CD4-positive, CD25-positive, alpha-beta regulatory T cell (primary cell): ENCODE data around the gene MEF2B. TPM values are rescaled to one million over a fixed set of nuclear protein-coding genes. Genes with fewer than 3 reads are reported as not detected.
A peak's percentile ranks its signal among the peaks of the same experiment; 100 is the strongest.

Experiments
- ATAC-seq, 2 donors: fragments of 150-1000 bp; cut with Tn5 transposase; one replicate each; pipeline ENCODE4 v1.10.0; 2021; ENCODE audit warnings: low read depth in 2 of 2, moderate number of reproducible peaks in 2 of 2, moderate library complexity in 1 of 2
- DNase-seq, 3 donors: peaks; one replicate each; pipeline versions ENCODE4 v3.0.0 to v3.0.0-alpha.2; 2012 to 2022; ENCODE audit warnings: mixed read lengths in 1 of 3
- H3K27ac ChIP-seq: one replicate; pipeline ENCODE4 v1.7.0; 2013; ENCODE audit warnings: mild to moderate bottlenecking, low read length; ENCODE audit not compliant: insufficient read depth, poor library complexity, severe bottlenecking
- H3K27me3 ChIP-seq: one replicate; pipeline ENCODE4 v1.7.0; 2013; ENCODE audit warnings: low read length; ENCODE audit not compliant: control insufficient read depth, insufficient read depth
- H3K36me3 ChIP-seq: one replicate; pipeline ENCODE4 v1.7.0; 2013; ENCODE audit warnings: mild to moderate bottlenecking, low read length, moderate library complexity; ENCODE audit not compliant: control insufficient read depth, insufficient read depth
- H3K4me1 ChIP-seq: 2 replicates; pipeline ENCODE4 v1.7.0; 2013; ENCODE audit warnings: mild to moderate bottlenecking, low read length; ENCODE audit not compliant: insufficient read depth, control insufficient read depth, poor library complexity, severe bottlenecking
- H3K4me3 ChIP-seq: one replicate; pipeline ENCODE4 v1.7.0; 2013; ENCODE audit warnings: low read depth, mild to moderate bottlenecking, low read length, moderate library complexity
- H3K9me3 ChIP-seq, 2 experiments: 1 replicate in 1 of 2; 2 replicates in 1 of 2; pipeline ENCODE4 v1.7.0; 2013; ENCODE audit warnings: low read length in 2 of 2, mild to moderate bottlenecking in 1 of 2, moderate library complexity in 1 of 2; ENCODE audit not compliant: control insufficient read depth in 2 of 2
- H3K27ac Mint-ChIP-seq, 3 donors: one replicate each; pipeline ENCODE4 v1.8.0; 2020 to 2022; ENCODE audit warnings: mild to moderate bottlenecking in 3 of 3, mixed read lengths in 3 of 3, moderate library complexity in 2 of 3
- H3K27me3 Mint-ChIP-seq: one replicate; pipeline ENCODE4 v1.8.0; 2022; ENCODE audit warnings: mild to moderate bottlenecking, mixed read lengths
- H3K36me3 Mint-ChIP-seq: one replicate; pipeline ENCODE4 v1.8.0; 2020; ENCODE audit warnings: mixed read lengths
- H3K4me1 Mint-ChIP-seq, 4 donors: one replicate each; pipeline ENCODE4 v1.8.0; 2020 to 2022; ENCODE audit warnings: mixed read lengths in 4 of 4, mild to moderate bottlenecking in 1 of 4
- H3K4me3 Mint-ChIP-seq, 4 donors: one replicate each; pipeline ENCODE4 v1.8.0; 2020 to 2022; ENCODE audit warnings: mild to moderate bottlenecking in 4 of 4, mixed read lengths in 4 of 4, moderate library complexity in 3 of 4
- H3K9me3 Mint-ChIP-seq, 7 donors: one replicate each; pipeline ENCODE4 v1.8.0; 2020 to 2022; ENCODE audit warnings: mixed read lengths in 7 of 7, mild to moderate bottlenecking in 3 of 7, moderate library complexity in 2 of 7
- polyA plus RNA-seq, 4 donors: library from polyadenylated mRNA; unstranded; fragments of 300-500 nt; fragmentation: Illumina TruSeq; gene quantifications; one replicate each; pipeline ENCODE4 v1.2.3, GENCODE V29; 2021
- total RNA-seq: library from RNA; stranded (reverse); gene quantifications from one replicate; pipeline ENCODE4 v1.2.3, GENCODE V29; 2022

MEF2B gene
- total and polyA plus RNA-seq, 5 donors from 2014 or later = 0.30 to 3.5 TPM; not detected in 3

DNA sequence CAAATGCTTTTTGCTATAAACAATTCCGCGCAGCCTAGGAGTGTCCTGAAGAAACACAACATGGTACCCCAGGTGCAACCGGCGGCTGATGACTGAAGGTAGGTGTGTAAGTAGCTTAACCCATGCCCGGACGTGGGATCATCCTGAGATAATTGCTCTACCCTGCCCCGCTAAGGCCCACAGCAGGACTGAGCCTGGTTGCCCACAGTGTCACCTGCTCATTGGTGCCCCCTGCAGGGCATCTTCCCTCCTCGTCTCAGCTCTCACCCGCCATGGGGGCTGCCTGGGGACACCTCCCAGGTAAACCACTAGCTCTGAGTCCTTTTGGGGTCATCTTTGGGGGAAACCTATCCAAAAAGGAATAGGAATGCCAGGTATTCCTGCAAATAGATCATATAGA lies 54.1 kb downstream of the MEF2B start:
- Histone ChIP-seq H3K4me1 (no peaks in the 10 kb centered on the region), H3K27ac (no peak overlapping the region), H3K4me3 (no peak overlapping the region), H3K27me3 (no peaks in the 10 kb centered on the region), H3K9me3 (no peaks in the 10 kb centered on the region), H3K36me3 (peaks cover 2% of the 10 kb centered on the region)
- H3K27ac Mint-ChIP-seq = no peak overlapping the region
- H3K4me1 Mint-ChIP-seq = peaks cover 0 to 4% (median 0%) of the 10 kb centered on the region in 4 donors
- H3K4me3 Mint-ChIP-seq = no peak overlapping the region
- ATAC-seq (peak in 1 of 2 donors; percentile 44), DNase-seq (peak in 2 of 3 donors; percentile 37 to 42)
- peaks cover 0 to 4% (median 0%) of the 10 kb centered on the region in 7 donors for H3K9me3 Mint-ChIP-seq
- peaks cover 4% of the 10 kb centered on the region for H3K36me3 Mint-ChIP-seq
- H3K27me3 Mint-ChIP-seq = no peaks in the 10 kb centered on the region

DNA sequence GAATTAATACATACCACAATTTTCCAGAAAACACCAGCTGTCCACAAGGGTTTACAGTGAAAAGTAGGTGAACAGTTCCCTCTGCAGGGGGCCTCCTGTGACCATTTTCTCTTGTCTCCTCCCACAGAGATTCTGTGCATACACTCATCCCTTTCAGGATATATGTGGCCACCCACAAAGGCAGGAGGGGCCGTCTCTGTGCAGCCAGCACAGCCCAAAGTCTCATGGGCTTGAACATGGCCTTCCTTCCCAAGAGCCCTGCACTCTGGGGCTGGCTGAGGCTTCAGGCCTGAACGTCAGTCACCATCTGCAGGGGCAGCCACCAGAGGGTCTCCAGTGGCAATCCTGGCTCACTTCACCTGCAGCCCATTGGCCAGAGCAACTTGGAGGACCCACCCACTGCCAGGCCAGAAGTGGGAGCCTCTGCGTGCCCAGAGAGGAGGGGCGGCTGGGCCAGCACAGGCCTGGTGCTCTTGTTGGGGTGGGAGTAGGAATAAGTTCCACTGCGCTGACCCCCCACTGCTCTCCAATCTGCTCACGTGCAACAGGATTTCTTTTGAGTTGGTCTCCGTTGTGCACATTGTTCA lies 56.9 kb downstream of the MEF2B start:
- peaks cover 6% of the 10 kb centered on the region for H3K4me1 ChIP-seq
- H3K36me3 ChIP-seq = no peaks in the 10 kb centered on the region
- Mint-ChIP-seq H3K27me3 (no peaks in the 10 kb centered on the region), H3K36me3 (peaks cover 4% of the 10 kb centered on the region), H3K27ac (peak overlapping the region in 1 of 3 donors; percentile 71), H3K9me3 (peaks cover 0 to 2% (median 0%) of the 10 kb centered on the region in 7 donors), H3K4me3 (no peak overlapping the region), H3K4me1 (peaks cover 0 to 7% (median 1%) of the 10 kb centered on the region in 4 donors)
- H3K27me3 ChIP-seq = no peaks in the 10 kb centered on the region
- no peaks in the 10 kb centered on the region for H3K9me3 ChIP-seq
- no peak overlapping the region for H3K4me3 ChIP-seq
- DNase-seq (no peak), ATAC-seq (no peak)
- H3K27ac ChIP-seq = no peak overlapping the region

DNA sequence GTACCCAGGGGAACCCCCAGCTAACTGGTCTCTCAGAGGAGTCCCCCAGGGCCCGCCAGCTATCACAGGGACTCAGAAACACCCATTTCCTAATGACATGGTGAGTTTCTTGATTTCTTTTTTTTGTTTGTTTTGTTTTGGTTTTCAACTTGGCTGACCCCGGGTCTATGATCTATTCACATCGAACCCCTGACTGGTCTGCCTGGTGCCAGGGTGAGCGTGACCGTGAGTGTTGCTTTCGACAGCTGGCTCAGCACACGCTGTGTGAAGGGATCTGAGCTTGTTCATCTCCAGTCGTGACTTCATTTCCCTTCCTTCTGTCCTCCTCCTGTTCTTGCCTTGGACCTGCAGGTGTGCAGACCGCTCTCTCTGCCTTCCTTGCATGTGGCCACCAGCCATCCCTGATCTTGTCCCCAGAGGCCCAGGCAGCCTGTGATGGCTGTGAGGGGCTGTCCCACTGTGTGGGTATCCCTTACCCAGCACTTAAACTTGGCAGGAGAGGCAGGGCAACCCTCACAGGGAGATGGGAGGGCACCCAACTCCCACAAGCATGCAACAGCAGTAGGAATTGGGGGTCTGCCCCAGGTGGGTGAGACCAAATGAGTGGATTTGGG lies 58.0 kb downstream of the MEF2B start:
- no peak overlapping the region for H3K27ac Mint-ChIP-seq
- H3K36me3 ChIP-seq = peaks cover 10% of the 10 kb centered on the region
- no peak for ATAC-seq

DNA sequence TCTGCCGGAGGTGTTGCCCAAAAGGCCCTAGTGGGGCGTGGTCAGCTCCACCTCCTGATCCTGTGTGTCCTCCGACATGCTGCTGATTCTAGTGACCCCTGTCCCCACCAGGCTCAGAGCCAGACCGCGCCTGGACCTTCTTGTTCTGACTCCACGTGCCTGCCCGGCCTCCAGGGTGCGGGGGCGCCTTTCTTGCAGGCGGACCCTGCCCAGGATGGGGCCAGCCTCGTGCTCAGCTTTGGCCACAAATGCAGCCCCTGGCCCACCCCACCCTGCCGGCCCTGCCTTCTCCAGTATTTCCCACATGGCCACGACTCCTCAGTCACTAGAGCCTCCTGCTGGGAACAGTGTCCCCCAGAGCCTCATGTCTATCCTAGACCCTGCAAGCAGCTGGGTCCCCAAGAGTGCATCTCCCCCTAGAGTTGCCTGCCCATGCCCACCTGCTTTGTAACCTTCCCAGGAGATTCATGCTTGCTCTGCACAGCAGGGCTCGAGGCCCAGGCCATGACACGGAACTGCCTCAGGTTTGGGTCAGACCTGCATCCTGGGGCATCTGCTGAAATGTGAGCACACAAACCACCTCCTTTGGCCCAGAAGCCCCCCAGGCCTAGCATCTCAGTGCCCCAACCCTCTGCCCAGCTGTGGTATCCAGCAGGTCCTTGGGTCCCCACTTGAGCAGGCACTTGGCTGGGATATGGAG lies 58.8 kb downstream of the MEF2B start:
- Histone ChIP-seq H3K27me3 (no peaks in the 10 kb centered on the region), H3K9me3 (no peaks in the 10 kb centered on the region), H3K4me3 (no peak overlapping the region), H3K4me1 (peaks cover 6% of the 10 kb centered on the region), H3K27ac (no peak overlapping the region), H3K36me3 (peaks cover 10% of the 10 kb centered on the region)
- H3K4me1 Mint-ChIP-seq = peaks cover 0 to 7% (median 1%) of the 10 kb centered on the region in 4 donors
- H3K9me3 Mint-ChIP-seq = peaks cover 0 to 2% (median 0%) of the 10 kb centered on the region in 7 donors
- no peak for ATAC-seq
- no peak overlapping the region for H3K4me3 Mint-ChIP-seq
- no peaks in the 10 kb centered on the region for H3K36me3 Mint-ChIP-seq
- H3K27me3 Mint-ChIP-seq = no peaks in the 10 kb centered on the region
- H3K27ac Mint-ChIP-seq = no peak overlapping the region
- DNase-seq = no peak

More for the DNA sequence above, 58.0 kb downstream of the MEF2B start:
- Mint-ChIP-seq H3K36me3 (peaks cover 1% of the 10 kb centered on the region), H3K27me3 (no peaks in the 10 kb centered on the region), H3K4me1 (peaks cover 0 to 7% (median 1%) of the 10 kb centered on the region in 4 donors), H3K9me3 (peaks cover 0 to 2% (median 0%) of the 10 kb centered on the region in 7 donors), H3K4me3 (no peak overlapping the region)
- peaks cover 6% of the 10 kb centered on the region for H3K4me1 ChIP-seq
- H3K27ac ChIP-seq = no peak overlapping the region
- DNase-seq = no peak
- H3K9me3 ChIP-seq = no peaks in the 10 kb centered on the region
- H3K27me3 ChIP-seq = no peaks in the 10 kb centered on the region
- no peak overlapping the region for H3K4me3 ChIP-seq

DNA sequence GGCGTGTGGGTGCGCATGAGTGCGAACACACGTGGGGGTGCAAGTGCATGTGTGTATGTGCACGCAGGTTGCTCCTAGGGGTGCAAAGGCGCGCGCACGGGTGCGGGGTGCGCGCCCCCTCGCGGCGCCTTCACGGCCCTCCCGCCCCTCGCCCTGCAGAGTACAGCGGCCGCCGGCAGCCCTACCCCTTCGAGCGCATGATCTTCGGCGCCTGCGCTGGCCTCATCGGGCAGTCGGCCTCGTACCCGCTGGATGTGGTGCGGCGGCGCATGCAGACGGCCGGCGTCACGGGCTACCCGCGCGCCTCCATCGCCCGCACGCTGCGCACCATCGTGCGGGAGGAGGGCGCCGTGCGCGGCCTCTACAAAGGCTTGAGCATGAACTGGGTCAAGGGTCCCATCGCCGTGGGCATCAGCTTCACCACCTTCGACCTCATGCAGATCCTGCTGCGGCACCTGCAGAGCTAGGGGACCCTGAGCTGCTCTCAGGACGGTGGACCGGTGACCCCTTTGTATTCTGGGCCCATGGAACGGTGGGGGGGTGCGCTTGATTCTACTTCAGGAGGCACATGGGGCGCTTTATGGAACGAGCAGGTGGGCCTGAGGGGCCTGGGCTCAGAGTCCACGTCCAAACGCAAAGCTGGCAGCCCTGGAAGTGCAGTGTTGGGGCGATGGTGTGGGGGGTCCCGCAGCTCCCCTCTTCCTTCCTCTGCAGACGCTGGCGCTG lies 59.5 kb downstream of the MEF2B start:
- no peak overlapping the region for H3K4me3 Mint-ChIP-seq
- Histone ChIP-seq H3K9me3 (no peaks in the 10 kb centered on the region), H3K27ac (no peak overlapping the region), H3K4me1 (peaks cover 6% of the 10 kb centered on the region), H3K27me3 (no peaks in the 10 kb centered on the region), H3K36me3 (peaks cover 10% of the 10 kb centered on the region), H3K4me3 (no peak overlapping the region)
- DNase-seq = peak in 2 of 3 donors; percentile 17 to 35
- no peaks in the 10 kb centered on the region for H3K36me3 Mint-ChIP-seq
- H3K4me1 Mint-ChIP-seq = peaks cover 0 to 7% (median 1%) of the 10 kb centered on the region in 4 donors
- no peaks in the 10 kb centered on the region for H3K27me3 Mint-ChIP-seq
- ATAC-seq = no peak
- peaks cover 0 to 2% (median 0%) of the 10 kb centered on the region in 7 donors for H3K9me3 Mint-ChIP-seq
- H3K27ac Mint-ChIP-seq = no peak overlapping the region

DNA sequence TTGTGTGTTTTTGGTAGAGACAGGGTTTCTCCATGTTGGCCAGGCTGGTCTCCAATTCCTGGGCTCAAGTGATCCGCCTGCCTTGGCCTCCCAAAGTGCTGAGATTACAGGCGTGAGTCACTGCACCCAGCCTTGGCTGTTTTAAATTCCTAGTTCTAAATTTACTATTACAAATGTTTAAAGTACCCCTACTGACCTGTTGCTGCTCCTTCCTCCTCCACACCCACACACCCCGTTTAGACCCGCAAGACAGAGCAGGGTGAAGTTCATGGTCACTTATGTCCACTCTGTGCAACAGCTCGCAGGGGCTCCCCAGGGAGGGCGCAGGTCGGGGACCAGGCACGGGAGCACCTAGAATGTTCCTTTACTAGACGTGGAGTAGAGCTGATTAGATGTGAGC lies 60.5 kb downstream of the MEF2B start:
- Histone ChIP-seq H3K4me1 (peaks cover 6% of the 10 kb centered on the region), H3K36me3 (peaks cover 10% of the 10 kb centered on the region), H3K27ac (no peak overlapping the region), H3K9me3 (no peaks in the 10 kb centered on the region), H3K4me3 (no peak overlapping the region), H3K27me3 (no peaks in the 10 kb centered on the region)
- ATAC-seq (no peak), DNase-seq (no peak)
- no peaks in the 10 kb centered on the region for H3K27me3 Mint-ChIP-seq
- no peak overlapping the region for H3K4me3 Mint-ChIP-seq
- no peak overlapping the region for H3K27ac Mint-ChIP-seq
- H3K4me1 Mint-ChIP-seq = peaks cover 0 to 12% (median 1%) of the 10 kb centered on the region in 4 donors
- no peaks in the 10 kb centered on the region for H3K36me3 Mint-ChIP-seq
- peaks cover 0 to 2% (median 0%) of the 10 kb centered on the region in 7 donors for H3K9me3 Mint-ChIP-seq

DNA sequence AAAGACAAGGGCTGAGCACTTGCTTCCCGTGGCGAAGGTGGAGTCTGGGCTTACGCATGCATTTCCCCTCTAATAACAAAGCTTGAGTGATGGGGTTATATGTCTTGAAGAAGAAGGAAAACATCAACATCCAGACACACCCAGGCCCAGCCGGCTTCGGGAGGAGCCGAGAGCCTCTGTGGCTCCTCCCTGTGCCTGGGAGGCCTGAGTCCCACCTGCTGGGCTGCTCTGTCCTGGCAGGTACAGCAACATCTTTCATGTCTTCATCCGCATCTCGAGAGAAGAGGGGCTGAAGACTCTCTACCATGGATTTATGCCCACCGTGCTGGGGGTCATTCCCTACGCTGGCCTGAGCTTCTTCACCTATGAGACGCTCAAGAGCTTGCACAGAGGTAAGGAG lies 62.4 kb downstream of the MEF2B start:
- ATAC-seq = no peak
- Mint-ChIP-seq H3K27me3 (no peaks in the 10 kb centered on the region), H3K4me1 (peaks cover 0 to 13% (median 1%) of the 10 kb centered on the region in 4 donors), H3K9me3 (peaks cover 0 to 2% (median 0%) of the 10 kb centered on the region in 7 donors), H3K36me3 (no peaks in the 10 kb centered on the region), H3K4me3 (peak overlapping the region in 1 of 4 donors; percentile 25), H3K27ac (no peak overlapping the region)
- H3K27ac ChIP-seq = no peak overlapping the region
- peaks cover 10% of the 10 kb centered on the region for H3K36me3 ChIP-seq
- H3K9me3 ChIP-seq = no peaks in the 10 kb centered on the region
- H3K4me3 ChIP-seq = no peak overlapping the region
- H3K27me3 ChIP-seq = no peaks in the 10 kb centered on the region
- H3K4me1 ChIP-seq = peaks cover 6% of the 10 kb centered on the region
- DNase-seq = no peak
